Activated CD4-positive, alpha-beta T cell treated with anti-CD3 and anti-CD28 coated beads, Interleukin-2, amount 50 U/mL, for 4 hours (primary cell): Measurements from ENCODE around the gene KCNC3.

ENCODE experiments used
- DNase-seq, 2 experiments: peaks; one replicate each; pipeline ENCODE4 v3.0.0-alpha.2; 2020

KCNC3 gene

DNA sequence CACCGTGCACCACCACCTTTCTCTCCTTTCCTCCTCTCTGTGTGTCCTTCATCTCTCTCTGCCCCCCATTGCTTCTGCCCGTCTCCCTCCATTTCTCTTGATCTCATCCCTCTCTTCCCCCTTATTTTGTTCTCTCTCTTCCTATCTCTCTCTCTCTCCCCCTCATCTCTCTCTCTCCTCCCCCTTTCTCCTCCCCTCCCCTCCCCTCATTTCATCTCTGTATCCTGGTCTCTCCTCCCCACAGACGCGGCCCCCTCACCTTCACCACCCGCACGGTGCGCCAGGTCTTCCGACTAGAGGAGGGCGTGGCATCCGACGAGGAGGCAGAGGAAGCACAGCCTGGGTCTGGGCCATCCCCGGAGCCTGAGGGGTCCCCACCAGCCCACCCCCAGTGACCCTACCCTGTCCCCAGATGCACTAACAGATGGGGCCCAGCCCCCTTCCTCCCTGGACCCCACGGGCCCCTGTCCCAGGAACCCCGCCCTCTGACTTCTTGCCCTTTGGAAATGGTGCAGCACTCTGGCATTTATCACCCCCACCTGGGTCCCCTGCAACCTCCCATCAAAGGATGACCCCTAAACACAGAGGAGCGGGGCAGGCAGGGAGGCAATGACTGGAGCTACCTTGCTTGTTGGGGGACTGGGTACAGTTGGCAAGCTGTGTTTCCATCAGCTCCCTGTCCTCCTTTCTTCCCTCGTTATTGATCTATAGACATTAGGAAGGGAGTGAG, 19.6 kb downstream of the KCNC3 start:
- DNase-seq: no peak

DNA sequence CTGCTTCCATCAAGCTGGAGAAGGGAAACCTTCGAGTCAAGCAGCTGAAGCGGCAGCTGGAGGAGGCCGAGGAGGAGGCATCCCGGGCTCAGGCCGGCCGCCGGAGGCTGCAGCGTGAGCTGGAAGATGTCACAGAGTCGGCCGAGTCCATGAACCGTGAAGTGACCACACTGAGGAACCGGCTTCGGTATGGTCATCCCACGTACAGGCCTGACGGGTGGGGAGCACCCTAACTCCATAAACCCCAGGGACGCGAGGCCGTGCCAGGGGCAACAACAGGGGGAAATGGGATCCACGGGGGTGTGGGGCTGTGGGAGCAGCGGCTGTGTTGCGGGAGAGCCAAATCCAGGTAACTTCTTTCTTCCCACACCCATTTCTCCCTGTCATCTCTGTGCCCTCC, 20.2 kb downstream of the KCNC3 start:
- no peak for DNase-seq

DNA sequence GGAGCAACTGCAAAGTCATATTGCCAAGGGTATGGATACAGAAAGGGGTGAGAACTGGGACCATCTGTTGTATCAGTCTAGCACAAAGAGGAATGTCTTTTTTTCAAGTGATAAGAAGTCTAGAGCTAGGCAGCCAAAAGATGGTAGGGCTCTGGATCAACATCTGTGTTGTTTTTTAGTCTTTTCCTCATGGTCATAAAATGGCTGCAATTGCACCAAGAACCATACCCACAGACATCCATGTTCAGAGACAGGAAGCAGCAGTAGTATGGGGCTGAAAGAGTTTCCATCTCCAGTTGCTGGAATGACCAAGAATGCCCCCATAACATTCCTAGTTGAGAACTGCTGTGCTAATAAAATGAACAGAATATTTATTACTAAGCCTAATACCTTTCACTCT, 25.6 kb downstream of the KCNC3 start:
- DNase-seq: no peak

DNA sequence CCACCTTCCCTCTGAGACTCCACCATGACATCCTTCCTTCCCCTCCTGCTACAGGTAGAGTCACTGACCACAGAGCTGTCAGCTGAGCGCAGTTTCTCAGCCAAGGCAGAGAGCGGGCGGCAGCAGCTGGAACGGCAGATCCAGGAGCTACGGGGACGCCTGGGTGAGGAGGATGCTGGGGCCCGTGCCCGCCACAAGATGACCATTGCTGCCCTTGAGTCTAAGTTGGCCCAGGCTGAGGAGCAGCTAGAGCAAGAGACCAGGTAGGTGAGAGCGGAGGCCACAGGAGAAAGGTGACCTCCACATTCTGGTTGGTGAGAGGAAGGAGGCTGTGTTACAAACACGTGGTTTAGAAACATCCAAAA, 27.6 kb downstream of the KCNC3 start:
- no peak for DNase-seq

DNA sequence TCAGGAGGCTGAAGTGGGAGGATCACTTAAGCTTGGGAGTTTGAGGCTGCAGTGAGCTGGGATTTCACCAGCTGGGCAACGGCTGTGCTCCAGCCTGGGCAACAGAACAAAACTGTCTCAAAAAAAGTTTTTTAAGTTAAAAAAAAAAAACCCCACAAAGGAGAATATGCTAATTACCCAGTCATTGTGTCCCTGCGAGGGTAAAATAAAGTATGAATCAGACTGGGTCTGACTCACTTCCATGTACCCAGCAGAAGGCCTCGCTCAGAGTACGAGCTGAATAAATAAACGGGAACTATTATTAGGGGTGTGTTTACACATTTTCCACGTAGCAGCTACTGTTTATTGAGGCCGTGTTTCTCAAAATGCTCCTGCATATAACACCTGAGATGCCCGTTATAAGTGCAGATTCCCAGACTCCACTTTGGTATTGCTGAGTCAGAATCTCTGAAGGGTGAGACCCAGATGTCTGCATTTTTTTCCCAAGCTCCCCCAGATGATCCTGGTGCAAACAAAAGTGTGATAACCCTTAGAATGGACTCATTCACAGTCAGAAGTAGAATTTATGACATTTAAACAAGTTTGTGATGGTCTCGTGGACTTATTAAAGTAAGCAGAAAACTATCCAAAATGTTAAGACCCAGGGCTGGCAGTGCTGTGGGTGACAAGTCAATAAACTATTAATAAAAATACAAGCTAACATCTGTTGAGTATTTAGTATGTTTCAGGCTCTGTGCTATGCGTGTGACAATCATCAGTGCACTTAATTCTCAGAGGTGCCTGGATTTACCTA, 28.2 kb downstream of the KCNC3 start:
- DNase-seq: no peak

DNA sequence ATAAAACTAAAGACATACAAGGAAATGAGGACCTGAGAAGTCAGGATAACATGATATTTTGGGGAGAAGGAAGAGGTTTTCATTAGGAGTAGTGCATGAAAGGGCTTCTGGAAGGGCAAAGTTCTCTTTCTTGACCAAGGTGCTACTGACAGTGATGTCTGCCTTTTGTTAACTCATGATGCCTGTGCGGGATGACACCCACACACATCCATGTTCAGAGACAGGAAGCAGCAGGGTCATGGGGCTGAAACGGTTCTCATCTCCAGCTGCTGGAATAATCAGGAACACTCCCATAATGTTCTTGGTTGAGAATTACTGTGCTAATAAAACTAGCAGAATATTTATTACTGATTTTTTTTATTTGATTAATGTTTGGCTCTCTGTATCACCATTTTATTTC, 29.1 kb downstream of the KCNC3 start:
- DNase-seq: no peak

DNA sequence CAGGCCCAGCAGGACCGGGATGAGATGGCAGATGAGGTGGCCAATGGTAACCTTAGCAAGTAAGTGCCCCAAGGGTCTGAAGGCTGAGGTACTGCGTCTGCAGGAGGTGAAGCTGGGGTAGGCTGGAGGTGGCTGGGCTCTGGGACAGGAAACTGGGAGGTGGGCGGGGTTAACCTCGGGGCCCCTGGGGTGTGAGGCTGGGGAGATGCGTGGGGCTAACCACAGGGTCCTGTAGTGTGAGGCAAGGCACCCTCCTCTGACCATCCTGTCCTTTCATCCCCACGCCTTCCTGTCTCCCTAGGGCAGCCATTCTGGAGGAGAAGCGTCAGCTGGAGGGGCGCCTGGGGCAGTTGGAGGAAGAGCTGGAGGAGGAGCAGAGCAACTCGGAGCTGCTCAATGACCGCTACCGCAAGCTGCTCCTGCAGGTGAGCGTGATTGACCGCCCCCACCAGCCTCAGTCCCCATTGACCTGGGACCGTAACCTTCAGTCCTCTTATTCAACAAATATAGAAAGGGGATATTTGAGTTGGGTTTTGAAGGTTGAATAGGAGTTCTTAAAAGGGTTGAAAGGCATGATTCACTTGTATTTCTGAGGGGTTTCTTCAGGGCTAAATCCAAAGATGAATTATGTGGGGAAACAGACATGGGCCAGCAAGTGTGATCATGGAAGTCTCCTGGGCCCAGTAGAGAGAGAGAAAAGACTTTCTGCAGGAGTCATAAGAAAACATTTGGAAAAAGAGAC, 35.7 kb downstream of the KCNC3 start:
- DNase-seq: no peak

DNA sequence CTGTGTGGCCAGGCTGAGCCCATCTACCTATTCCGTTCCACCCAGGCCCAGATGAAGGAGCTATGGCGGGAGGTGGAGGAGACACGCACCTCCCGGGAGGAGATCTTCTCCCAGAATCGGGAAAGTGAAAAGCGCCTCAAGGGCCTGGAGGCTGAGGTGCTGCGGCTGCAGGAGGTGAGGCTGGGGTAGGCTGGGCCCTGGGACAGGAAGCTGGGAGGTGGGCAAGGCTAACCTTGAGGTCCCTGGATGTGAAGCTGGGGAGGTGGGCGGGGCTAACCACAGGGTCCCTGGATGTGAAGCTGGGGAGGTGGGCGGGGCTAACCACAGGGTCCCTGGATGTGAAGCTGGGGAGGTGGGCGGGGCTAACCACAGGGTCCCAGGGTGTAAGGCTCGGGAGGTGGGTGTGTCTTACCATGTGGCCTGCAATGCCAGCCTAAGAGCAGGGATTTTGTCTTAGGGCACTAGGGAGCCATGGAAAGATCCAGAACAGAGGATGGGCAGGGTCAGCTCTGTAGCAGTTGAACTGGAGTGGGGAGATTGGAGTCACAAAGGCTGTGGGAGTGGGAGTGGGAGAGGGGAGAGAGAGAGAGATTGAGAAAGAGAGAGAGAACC, 36.9 kb downstream of the KCNC3 start:
- no peak for DNase-seq

DNA sequence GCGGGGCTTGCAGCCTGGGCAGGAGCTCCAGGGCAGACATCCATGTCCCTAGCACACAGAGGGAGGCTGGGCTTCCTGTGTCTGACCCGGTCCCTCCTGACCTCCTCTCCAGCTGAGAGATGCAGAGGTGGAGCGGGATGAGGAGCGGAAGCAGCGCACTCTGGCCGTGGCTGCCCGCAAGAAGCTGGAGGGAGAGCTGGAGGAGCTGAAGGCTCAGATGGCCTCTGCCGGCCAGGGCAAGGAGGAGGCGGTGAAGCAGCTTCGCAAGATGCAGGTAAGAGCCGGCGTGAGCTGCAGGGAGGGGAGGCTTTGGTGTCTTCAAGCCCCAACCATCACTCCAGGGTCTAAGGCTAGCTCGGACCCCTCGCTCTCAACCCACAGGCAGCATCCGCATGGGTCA, 38.4 kb downstream of the KCNC3 start:
- no peak for DNase-seq

DNA sequence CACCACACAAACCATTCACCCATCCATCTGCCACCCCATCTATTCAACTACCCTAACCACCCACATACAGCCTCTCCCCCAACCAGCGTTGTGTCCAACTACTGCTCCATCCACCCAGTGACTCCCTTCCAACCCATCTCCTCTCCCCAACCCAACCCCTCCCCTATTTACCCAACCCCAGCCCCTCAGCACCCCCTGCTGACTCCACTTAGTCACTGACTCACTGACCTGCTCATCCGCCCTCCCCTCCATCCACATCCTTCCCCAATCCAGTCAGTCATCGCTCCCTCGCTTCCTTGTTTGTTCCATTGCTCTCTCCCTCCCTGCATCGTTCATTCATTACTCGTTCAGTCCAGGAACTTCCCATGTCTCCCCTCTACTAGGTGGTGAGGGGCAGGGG, 39.2 kb downstream of the KCNC3 start:
- no peak for DNase-seq

DNA sequence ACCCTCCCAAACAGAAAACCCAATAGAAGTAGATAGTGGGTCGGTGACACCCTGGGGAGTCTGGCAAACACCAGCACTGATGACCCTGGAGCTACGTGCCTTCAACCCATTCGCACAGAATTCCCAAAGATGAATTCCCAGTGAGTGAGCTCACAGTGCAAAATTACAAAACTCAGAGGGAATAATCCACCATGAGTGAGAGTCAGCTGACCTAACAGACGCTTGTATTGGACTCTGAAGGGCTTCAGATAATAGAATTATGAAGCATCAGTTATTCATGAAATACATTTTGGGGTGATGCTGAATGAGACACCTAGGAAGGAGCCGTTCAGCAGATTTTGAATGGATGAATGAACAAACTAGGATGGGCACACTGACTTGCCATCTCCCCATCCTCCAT, 40.2 kb downstream of the KCNC3 start:
- DNase-seq: no peak

DNA sequence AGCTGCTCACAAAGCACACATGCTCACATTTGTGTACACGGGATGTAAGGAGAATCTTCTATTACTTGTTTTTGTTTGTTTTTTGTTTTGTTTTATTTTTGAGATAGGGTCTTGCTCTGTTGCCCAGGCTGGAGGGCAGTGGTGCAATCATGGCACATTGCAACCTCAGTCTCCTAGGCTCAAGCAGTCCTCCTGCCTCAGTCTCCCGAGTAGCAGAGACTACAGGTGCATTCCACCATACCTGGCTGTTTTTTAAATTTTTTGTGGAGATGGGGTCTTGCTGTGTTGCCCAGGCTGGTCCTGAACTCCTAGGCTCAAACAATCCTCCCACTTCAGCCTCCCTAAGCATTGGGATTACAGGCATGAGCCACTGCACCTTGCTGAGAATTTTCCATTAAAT, 41.8 kb downstream of the KCNC3 start:
- no peak for DNase-seq

DNA sequence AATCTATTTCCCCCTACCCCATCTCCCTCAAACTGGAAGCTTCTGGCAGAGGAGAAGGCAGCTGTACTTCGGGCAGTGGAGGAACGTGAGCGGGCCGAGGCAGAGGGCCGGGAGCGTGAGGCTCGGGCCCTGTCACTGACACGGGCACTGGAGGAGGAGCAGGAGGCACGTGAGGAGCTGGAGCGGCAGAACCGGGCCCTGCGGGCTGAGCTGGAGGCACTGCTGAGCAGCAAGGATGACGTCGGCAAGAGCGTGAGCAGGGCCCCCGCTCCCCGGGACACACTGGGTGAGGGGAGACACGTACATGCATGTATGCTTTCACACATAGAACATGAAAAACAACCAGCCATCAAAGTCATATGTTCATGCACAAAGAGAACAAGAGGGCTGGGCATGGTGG, 42.7 kb downstream of the KCNC3 start:
- DNase-seq: no peak

DNA sequence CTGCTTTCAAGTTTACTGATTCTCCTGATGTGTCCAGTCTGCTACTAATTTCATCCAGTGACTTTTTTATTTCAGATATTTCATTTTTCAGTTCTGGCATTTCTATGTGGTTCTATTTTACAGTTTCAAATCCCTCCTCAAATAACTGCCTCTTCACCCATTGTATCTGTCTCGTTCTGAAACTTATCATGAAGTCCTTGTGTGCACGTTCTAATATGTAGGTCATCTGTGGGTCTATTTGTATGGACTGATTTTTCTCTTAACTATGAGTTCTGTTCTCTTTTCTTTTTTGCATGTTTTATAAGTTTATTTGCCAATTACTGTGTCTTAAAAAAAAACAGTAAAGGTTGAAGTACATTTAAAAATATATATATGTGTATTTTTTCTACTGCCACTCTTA, 43.3 kb downstream of the KCNC3 start:
- no peak for DNase-seq

DNA sequence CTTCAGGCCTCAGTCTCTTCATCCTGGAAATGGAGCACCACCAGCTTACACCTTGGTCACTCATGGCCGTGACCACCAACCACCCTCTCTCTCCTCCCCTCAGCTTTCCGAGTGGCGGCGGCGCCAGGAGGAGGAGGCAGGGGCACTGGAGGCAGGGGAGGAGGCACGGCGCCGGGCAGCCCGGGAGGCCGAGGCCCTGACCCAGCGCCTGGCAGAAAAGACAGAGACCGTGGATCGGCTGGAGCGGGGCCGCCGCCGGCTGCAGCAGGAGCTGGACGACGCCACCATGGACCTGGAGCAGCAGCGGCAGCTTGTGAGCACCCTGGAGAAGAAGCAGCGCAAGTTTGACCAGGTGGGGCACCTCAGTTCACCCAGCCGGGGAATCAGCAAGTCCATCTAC, 47.7 kb downstream of the KCNC3 start:
- DNase-seq: no peak

DNA sequence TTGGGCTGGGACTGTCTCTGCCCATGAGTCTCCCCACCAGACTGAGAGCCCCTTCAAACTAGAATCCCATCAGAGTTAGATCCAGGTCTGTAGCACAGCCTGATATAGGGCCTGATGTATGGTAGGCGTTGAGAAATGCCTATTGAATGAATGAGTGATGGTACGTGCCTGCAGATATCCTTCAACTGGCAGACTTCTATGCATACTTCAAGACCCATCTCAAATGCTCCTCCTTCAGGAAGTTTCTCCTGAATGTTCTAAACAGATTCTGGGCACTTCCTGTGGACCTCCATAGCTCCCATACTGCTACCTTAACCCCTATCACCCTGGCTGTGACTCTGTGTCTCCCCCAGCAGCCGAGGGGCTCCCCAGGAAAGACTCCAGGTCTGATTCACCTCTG, 48.2 kb downstream of the KCNC3 start:
- DNase-seq: no peak

DNA sequence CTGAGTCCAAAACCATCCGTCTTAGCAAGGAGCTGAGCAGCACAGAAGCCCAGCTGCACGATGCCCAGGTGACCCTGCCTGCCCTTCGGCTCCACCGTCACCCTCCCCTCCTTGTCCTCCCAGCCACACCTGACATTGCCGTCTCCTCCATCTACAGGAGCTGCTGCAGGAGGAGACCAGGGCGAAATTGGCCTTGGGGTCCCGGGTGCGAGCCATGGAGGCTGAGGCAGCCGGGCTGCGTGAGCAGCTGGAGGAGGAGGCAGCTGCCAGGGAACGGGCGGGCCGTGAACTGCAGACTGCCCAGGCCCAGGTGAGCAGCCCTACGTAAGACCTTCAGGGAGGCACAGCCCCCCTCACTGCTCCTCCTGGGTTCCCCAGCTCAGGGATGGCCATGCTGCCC, 49.1 kb downstream of the KCNC3 start:
- no peak for DNase-seq

DNA sequence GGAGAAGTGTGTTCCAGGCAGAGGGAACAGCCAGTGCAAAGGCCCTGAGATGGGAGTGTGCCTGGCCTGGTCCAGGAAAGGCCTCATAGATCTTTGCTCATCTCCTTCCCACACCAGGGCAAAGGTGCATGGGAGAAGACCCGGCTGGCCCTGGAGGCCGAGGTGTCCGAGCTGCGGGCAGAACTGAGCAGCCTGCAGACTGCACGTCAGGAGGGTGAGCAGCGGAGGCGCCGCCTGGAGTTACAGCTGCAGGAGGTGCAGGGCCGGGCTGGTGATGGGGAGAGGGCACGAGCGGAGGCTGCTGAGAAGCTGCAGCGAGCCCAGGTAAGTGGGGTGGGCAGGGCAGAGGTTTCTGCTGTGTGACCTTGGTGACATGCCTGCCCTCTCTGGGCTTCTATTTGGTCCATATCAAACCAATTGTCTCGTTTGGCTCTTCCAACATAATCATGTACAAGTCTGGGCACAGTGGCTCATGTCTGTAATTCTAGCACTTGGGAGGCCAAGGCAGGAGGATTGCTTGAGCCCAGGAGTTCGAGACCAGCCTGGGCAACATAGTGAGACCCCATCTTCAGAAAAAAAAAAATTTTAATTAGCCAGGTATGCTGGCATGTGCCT, 51.1 kb downstream of the KCNC3 start:
- no peak for DNase-seq

DNA sequence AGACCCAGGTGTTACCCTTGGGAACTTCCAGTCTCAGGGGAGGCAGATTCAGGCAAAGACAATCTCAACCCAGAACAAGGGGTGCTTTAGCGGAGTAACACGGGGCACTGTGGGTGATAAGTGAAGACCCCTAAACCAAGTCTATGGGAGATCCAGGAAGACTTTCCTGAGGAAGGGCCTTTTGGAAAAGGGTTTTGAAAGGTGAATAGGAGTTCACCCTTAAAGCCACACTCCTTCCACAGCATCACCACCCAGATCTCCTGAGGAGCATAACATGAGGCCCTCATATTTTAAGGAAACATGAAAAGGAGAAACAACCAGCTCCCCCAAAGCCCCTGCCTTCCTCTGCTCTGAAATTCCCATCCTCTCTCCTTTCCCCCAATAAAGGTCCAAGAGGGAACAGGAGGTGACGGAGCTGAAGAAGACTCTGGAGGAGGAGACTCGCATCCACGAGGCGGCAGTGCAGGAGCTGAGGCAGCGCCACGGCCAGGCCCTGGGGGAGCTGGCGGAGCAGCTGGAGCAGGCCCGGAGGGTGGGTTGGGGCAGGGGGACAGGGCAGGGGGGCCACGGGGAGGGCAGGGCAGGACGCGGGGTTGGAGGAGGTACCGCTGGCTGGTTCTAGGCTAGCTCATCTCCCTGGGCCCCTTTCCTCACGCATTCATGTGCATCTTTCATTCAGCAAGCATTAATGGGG, 52.7 kb downstream of the KCNC3 start:
- no peak for DNase-seq

DNA sequence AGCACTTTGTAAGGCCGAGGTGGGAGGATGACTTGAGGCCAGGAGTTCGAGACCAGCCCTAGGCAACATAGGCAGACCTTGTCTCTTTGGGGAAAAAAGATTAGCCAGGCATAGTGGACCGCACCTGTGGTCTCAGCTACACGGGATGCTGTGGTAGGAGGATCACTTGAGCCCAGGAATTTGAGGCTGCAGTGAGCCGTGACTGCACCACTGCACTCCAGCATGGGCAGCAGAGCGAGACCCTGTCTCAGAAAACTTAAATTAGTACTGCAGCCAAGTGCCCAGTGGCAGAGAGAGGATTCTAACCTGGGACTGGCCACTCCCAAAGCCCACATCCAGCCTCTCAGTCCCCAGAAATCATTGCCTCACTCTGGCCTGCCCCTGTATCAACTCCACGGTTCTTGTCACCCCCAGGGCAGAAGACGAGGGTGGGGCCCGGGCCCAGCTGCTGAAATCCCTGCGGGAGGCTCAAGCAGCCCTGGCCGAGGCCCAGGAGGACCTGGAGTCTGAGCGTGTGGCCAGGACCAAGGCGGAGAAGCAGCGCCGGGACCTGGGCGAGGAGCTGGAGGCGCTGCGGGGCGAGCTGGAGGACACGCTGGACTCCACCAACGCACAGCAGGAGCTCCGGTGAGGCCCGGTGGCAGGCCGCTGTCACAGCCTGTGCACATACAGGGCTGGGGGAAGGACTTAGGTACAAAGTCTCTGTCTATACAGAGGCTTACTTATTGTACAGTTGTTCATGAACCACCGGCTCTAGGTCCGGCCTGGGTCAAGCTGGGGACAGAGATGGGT, 53.4 kb downstream of the KCNC3 start:
- DNase-seq: no peak

DNA sequence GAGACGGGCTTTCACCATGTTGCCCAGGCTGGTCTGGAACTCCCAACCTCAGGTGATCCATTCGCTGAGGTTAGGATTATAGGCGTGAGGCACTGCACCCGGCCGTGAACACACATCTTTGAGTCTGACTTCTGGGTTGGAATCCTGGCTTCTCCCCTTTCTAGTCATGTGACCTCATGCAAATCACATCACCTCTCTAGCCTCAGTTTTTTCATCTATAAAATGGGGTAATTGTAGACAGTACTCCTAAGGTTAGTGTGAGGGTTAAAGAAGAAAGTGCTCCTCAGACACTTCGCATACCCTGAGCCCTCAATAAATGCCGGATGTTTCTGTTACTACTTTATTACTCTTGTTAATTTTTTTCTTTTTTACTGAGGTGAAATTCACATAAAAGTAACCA, 55.4 kb downstream of the KCNC3 start:
- no peak for DNase-seq
